Measurements from ENCODE around the gene SART3.
A peak's percentile ranks its signal among the peaks of the same experiment; 100 is the strongest.
"Not testable (repeated sequence)": the region's sequence is repeated elsewhere in the genome, so short reads cannot be mapped to it uniquely, and the experiment has no call there.

The SART3 gene

DNA sequence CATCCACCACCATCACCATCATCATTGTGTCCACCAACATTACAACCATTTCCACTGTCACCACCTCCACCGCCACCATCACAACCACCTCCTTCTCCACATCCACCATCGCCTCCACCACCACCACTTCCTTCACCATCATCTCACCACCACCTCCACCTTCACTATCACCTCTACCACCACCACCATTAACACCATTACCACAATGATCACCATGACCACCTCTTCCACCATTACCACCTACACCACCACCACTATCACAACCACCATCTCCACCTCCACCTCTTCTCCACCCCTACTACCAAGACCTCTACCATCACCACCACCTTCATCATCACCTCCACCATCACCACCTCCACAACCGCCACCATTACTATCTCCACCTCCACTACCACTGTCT is 17.8 kb upstream of the SART3 start:
- DNase-seq = no peak

DNA sequence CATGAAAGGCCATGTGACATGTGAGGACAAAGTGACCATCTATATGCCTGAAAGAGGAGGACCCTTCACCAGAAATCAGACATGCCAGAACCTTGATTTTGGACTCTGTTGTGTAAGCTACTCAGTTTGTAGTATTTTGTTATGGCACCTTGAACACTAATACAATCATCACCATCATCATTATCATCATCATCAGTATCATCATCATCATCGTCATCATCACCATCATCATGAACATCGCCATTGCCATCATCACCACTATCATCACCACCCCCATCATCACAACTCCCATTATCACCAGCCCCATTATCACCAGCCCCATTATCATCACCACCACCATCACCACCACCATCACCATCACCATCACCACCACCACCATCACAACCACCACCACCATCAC is 17.3 kb upstream of the SART3 start:
- no peak for DNase-seq

DNA sequence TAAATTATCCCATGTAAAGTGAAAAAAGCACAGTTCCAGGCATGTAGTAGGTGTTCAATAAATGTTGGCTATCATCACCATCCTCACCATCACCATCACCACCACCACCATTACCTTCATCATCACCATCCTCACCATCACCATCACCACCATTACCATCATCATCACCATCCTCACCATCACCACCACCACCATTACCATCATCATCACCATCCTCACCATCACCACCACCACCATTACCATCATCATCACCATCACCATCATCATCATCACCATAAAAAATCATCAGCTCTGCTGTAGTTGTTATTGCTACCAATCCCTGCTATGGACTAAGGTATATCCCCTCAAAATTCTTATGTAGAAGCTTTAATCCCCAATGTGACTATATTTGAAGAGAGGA is 16.5 kb upstream of the SART3 start:
- DNase-seq = no peak

DNA sequence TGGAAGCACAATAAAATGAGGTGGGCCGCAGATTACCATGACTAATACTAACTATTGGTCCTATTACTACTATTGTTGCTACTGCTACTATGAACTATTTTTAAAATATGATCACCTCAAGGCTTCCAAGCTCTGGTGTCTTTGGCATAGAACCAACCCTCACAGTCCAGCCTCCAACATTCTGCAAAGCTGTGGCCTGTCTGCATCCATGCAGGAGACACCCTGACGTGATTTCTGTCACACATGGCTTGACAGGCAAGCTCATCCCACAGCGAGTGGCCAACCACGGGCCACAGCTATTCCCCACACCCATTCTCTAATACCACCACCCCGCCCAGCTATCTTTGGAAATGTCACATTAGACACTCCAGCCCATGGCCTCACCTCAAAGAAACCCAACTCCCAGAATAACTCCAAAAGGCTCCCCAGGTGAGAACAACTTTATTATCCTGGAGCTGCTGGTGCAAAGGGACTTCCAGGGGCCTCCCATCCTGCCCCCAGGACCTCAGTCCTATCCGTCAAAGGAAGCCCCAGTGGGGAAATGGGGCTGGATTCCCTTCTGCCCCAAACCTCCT is 15.8 kb upstream of the SART3 start:
- no peak for DNase-seq

DNA sequence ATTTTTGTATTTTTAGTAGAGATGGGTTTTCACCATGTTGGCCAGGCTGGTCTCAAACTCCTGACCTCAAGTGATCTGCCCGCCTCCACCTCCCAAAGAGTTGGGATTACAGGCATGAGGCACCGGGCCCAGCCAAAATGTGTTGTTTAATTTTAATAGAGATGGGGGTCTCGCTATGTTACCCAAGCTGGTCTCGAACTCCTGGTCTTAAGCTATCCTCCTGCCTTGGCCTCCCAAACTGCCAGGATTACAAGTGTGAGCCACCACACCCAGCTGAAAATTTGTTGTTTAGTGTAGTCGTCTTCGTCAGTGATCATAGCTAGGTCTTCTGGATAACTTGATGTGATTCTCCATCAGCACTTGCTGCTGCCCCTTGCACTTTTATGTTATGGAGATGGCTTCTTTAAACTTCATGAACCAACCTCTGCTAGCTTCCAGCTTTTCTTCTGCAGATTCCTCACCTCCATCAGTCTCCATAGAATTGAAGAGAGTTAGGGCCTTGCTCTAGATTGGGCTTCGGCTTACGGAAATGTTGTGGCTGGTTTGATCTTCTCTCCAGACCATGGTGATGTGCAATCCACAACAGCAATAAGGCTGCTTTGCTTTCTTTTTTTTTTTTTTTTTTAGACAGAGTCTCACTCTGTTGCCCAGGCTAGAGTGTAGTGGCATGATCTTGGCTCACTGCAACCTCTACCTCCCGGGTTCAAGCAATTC is 14.4 kb upstream of the SART3 start:
- DNase-seq = no peak

DNA sequence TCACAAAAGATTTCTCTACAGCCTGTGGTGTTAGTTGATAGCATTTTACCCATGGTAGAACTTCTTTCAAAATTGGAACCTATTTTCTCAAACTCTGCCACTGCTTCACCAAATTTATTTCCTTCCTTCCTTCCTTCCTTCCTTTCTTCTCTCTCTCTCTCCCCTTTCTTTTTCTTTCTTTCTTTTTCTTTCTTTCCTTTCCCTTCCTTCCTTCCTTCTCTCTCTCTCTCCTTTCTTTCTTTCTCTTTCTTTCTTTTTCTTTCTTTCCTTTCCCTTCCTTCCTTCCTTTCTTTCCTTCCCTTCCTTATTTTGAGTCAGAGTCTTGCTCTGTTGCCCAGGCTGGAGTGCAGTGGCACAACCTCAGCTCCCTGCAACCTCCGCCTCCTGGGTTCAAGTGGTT is 13.3 kb upstream of the SART3 start:
- not testable (repeated sequence) for DNase-seq

DNA sequence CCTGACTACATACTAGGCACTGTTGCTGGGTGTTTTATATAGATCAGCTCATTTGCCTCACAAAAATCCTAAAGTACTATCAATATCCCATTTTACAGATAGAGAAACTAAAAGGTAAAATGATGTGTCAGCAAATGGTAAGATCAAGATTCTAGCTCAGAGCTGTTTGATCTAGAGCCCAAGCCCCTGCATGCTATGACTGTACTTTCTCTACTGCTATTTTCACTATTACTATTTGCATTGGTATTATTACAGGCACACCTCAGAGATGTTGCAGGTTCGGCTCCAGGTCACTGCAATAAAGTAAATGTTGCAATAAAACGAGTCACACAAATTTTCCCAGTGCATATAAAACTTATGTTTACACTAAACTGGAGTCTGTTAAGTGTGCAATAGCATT is 12.3 kb upstream of the SART3 start:
- DNase-seq = no peak

DNA sequence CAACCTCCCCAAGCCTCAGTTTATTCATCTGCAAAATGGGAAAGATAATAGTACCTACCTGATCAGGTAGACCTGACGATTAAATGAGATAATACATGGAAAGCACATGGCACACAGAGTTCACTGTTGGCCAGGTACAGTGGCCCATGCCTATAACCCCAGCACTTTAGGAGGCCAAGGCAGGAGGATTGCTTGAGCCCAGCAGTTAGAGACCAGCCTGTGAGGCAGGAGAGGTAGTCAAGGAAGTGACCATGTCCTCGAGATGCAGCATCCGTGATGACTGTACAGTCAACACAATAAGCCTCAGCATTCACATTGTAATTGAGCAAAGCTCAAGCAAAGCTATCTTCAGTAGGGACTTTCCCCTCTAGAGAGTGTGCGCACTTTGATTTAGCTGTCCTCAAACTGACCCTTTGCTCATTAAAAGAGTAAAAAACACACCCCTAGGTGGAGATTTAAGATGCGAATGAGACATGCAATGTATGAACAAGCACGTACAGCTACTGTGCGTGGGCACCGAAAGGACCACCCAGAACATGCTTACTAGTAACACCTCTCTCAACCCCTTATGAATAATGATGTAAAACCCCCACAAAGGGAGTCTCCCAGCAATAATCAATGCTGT is 11.3 kb upstream of the SART3 start:
- DNase-seq = no peak

DNA sequence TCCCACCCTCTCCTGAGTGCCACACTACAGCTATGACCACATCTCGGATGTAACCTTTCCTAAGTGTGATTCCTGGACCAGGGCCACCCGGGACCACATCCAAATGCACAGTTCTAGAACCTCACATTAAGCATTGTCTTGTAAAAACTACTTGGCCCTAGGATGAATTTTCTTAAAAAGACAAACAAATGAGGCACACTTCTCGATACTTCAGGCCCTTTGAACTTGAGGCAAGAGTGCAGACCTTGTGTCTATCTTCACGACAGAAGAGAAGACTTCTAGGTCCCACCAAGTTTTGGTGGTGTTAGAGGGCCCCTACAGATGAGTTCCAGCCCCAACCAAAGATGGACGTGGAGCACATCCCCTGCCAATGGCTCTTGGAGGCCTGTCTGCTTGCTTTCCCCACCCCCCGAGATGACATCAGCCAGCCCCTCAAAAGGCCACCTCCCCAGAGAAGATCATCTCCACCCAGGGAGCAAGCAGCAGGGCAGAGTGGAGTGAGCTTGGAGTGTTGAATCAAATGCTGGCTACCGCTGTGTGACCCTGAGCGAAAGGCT is 10.7 kb upstream of the SART3 start:
- DNase-seq = no peak

DNA sequence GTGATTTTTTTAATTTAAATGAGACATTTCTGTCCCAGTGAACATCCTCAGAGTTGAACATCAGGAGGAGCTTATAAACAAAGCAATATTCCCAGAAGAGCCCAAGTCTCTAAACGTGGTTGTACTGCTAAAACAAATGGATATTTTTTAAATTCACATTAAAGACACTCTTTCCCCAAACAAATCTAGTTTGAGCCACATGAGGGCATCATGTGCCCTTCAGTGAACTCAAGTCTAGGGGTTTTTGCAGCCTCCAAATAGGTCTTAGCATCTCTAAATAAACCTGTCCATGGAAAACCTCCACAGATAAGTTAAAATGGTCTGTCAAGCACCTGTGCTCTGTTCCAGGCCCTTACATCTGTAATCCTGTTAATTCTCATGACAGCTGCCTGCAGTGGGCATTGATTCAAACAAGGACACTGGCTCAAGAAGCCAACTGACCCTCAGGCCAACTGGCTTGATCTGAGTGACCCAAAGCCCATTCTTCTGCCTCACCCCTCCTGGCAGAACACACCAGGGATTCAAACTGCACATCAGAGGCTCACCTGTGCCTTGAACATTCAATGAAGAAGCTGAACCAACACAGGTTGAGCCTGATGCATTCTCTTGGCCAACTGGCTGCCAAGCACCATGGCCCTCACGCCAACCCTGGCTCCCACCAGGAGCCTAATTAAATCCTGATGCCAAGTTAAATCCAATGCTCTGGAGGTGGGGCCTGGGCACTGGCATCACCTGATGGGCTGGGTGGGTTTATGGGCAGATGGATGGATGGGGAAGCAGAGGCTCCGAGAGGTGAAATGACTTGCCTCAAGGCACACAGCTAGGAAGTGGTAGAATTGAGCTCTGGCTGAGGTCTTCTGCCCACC is 10.0 kb upstream of the SART3 start:
- DNase-seq = no peak

DNA sequence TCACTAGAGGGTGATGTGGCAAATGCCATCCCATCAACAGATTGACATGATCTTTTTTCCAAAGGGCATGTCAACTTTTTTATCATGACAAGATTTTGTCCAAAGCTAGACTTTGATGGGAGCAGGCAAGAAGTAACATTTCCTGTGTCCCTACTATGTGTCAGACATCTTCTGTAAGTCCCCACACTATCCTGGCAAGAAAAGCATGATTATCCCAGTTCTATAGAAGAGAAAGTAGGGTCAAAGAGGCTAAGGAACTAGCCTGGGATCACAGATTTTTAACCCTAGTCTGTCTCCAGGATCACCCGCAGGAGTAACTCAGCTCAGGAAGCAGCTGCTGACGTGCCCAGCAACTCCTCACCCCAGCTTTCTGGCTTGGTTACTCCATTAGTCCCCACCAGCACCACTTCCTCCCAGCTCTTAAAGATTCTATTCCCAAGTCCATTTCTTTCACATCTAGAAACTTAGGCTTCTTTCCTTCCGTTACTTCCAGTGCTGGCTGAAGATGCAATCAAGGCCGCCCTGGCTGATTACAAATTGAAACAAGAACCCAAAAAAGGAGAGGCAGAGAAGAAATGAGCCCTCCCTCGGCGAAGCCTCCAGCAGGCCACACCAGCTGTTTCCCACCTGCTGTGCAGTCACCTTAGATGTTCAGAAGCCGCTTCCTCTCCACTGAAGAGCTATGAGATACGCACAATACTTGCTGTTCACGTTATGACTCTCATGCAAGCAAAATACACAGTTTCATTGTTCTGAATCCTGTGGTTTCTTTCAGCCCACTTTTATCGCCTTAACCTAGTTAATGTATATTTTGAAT is 7.6 kb upstream of the SART3 start:
- peak; percentile 58 for DNase-seq

DNA sequence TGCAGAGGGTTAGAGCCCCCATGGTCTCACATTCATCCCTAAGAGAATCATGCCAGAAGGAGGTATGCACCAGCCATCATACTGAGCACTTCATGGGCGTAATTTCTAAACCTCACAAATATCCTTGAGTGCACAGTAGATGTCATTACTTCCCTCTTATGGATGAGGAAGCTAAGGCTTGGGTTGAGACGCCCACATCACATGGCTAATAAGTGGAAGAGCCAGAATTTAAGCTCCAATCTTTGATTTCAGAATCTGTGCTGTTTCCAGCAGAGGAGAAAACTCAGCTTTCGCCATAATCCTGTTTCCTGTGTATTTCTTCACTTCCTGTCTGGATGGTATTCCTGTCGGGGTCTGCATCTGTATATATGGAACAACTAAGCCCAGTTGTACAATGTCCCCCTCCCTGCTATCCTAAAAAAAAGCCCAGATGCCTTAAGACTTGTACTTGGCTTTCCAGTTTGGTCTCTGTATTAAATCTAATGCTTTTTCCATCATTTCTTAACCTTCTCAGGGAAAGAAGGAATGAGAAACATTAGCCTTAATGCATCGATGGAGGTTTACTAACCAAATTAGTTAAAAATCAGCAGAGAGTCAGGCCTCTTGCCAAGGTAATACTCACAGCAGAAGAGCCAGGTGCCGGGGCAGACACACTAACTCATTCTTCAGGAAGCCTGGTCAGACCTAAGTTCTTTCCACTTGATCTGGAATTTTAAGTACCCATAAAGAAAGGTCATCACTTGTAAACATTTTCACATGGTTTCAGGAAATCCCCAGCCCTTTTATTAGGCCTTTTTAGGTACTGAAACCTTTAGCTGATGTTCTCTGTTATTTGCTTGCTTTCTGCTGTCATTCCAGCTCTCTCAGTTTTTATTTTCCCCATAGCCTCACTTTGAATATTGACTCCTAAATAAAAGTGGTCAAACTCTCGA is 6.7 kb upstream of the SART3 start:
- no peak for DNase-seq

DNA sequence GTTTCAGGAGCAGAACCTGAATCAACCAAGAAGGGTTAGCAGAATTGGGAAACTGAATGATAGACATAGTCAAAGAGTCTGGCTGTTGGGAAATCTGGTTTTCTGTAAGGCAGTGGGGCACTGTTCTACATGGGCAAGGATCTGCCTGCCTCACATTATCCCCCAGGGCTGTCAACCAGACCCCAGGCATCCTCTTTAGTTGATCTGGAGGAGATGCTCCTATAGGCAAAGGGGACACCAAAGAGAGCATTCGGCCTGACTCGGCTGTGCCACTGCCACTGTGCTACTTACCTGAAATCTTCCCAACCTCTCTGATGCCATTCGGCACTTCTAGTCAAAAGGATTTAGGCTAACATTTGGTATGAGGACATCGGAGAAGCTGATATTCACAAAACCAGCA is 5.5 kb upstream of the SART3 start:
- no peak for DNase-seq

DNA sequence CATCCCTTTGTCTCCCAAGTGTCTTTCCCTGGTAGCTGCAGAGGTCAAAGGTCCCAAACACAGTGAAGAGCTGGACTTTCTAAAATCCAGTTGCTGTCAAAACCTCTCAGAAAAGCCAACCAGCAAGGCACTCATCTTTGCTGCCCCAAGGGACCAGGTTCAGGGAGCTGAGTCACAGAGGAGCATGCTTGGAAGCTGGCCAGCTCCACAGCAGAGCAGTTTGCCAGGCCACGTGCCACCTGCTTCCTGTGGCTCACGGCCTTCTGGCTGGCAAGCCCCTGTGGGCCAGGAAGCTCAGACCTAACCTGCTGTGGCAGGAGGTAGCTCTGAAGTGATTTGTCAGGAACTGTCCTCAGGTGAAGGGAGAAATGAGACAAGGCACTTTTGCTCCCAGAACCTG is 5.0 kb upstream of the SART3 start:
- DNase-seq = peak; percentile 57

DNA sequence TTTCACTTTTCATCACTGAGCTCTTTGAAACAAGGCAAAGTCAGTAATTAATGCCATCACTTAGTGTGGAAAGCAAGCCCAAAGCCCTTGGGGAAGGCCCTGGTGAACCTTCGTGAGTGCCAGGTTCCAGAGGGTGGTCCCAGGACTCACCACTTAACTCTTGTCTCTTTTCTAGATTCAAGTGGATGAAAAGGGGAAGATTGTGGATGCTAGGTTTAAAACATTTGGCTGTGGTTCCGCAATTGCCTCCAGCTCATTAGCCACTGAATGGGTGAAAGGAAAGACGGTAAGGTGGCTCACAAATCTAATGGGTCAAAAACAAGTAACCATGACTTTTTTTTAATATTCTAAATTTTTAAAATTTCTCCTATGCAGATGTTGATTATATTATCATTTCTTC is 4.2 kb upstream of the SART3 start:
- DNase-seq = no peak

DNA sequence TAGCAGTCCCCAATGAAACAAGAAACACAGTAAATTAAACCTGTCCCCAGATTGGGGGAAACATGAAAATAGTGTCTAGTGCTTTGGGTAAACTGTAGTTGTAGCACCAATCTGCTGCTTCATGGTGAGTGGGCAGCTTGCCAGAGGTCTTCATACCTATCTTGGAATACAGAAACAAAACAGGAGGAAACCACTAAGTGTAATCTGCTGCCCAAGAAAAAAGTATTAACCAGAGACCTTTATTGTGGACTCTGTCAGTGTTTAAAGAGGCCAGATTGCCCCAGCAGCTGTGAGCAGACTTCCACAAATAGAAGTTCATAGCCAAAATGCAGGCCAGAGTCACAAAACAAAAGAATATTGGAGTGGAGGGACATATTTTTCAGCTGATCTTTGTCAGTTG is 3.8 kb upstream of the SART3 start:
- no peak for DNase-seq

DNA sequence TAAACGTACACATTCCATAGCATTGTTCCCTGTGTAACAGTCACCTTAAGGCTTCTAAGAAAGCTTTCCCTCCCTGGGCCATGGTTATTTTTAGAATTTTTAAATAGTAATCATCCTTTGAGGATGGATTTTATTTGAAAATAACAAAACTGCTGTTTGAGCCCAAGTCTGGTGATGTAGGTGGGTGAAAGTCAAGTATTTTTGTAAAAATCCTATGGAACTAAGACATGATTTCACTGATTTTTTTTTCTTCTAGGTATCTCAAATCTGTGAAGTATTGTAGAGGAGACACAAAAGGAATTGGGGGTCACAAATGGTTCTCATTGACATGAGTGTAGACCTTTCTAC is 2.8 kb upstream of the SART3 start:
- no peak for DNase-seq

DNA sequence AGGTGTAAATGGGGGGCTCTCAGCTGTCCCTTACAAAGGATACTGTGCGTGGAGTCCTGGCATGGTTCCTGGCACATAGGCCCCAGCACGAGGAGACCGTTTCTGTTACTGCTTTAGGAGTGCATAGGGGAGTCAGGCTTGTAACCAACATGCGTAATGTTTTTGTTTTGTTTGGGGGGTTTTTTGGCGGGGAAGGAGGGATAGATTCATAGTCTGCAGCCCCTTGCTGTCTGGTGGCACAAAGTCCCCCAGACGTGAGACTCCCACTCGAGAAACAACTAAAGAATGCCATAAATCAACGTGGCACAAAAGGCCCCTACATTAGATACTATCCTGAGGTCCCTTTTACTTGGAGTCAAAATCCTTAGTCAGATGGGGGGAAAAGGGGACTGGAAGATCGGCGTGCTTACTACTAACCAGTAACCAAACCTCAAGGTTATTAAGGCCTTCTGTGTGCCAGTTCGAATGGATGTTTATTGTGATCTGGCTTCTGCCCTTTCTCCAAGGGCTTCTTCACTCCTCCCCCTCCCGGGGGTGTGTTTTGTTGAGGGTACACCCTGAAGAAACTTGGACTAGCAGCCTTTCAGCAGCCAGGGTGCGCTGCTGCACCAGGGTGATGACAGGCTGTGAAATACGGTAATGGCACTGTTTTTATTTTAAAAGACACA is 2.3 kb upstream of the SART3 start:
- DNase-seq = peak; percentile 73

DNA sequence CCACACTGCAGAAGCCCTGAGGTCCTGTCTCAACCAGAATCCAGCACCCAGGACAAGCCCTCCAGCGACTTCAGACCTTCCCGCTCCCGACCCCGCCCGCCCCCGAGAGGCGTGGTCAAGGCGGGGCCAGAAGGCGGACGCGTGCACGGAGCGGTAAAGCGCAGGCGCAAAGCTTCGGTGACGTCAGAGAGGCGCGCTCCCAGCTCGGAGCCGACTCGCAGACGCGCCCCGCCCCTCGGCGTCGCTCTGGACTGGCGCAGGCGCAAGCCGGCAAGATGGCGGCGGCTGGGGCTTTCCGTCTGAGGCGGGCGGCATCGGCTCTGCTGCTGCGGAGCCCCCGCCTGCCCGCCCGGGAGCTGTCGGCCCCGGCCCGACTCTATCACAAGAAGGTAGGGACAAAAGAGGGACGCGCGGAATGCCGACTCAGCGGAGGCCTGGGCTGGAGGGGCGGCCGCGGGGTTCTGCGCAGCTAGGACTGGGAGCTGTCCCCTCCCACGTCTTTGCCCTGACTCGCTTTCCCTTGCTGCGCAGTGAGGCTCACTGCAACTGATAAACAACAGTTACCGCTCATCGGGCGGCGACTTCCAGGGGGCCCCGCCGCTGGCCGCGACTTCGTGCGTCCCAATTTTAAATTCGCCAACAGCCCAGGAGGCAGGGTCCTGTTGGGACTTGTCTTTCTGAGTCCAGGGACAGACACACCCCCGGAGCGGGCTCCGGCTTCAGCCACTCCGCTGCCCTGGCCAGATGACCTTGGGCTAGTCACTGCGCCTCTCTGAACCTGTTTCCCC is 1.6 kb upstream of the SART3 start, which contains the start of gene ISCU:
Gene ISCU (plus strand): TSS at position 249 of the 788 bp plus-strand sequence. CDS start 27 bp downstream, at position 276.
- peak; percentile 87 for DNase-seq

DNA sequence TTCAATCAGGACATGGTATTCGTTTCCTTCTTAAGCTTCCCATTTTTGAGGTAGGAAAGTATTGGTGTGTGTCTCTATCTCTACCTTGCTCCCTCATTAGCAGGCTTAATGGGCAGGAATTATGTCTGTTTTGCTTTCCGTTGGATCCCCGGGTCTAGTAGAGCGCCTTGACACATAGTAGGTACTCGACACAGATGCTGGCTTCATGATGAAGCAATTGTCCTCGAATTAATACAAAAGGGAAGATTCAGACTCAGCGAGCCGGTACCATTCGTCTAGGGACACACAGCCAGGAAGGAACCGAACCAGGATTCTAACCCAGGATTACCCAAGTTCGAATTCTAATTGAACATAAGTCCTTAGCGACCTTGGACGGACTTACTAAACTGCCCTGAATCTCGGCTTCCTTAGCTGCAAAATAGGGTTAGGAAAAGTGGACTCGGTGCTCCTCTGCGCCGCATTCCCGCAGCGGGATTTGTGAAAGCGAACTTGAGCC is 927 bp upstream of the SART3 start:
- DNase-seq = no peak
